ENCODE results near the gene KRT3. TPM values are rescaled to one million over a fixed set of nuclear protein-coding genes. Genes with fewer than 3 reads are reported as not detected.
A peak's percentile ranks its signal among the peaks of the same experiment; 100 is the strongest.
"Not testable (repeated sequence)": the region's sequence is repeated elsewhere in the genome, so short reads cannot be mapped to it uniquely, and the experiment has no call there.

KRT3 gene
- total and polyA plus RNA-seq, 5 experiments from 2014 or later, result not detected

GRCh38 chr12:52798003-52798670, 2.2 kb upstream of the KRT3 start:
- H3K4me3 Mint-ChIP-seq, result no peak overlapping the region
- no peaks in the 10 kb centered on the region for H3K36me3 Mint-ChIP-seq
- peaks cover 0 to 16% (median 4%) of the 10 kb centered on the region in 4 donors for H3K4me1 Mint-ChIP-seq
- H3K27me3 Mint-ChIP-seq, result peaks cover 0 to 3% (median 0%) of the 10 kb centered on the region in 5 donors
- no peaks in the 10 kb centered on the region for H3K9me3 Mint-ChIP-seq
- POLR2A ChIA-PET, result no interaction called here
- no peak for ATAC-seq
- no peak for DNase-seq
- H3K27ac Mint-ChIP-seq, result no peak overlapping the region

DNA sequence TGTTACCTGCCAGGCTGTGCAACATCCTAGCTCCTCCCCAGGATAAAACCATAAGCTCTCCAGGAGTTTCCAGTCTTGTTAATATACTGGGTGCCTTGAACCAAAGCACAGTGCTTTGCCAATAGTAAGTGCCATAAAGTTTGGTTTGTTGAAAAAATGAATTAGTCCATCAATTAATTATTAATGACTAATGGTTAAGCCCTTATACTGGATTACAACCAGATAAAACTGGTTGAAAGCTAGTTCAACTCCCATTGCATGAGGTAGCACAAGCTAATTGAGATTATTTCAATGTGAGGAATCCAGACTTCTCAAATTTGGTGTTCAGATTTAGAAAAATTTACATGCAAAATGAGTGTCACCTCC, 1.6 kb upstream of the KRT3 start:
- H3K4me1 Mint-ChIP-seq, result peaks cover 0 to 16% (median 4%) of the 10 kb centered on the region in 4 donors
- peak overlapping the region in 1 of 10 donors; percentile 19 for H3K27ac Mint-ChIP-seq
- ATAC-seq (no peak), DNase-seq (no peak)
- no peaks in the 10 kb centered on the region for H3K36me3 Mint-ChIP-seq
- H3K9me3 Mint-ChIP-seq, result no peaks in the 10 kb centered on the region
- POLR2A ChIA-PET, result no interaction called here
- H3K4me3 Mint-ChIP-seq, result no peak overlapping the region
- H3K27me3 Mint-ChIP-seq, result peaks cover 0 to 3% (median 0%) of the 10 kb centered on the region in 5 donors

- H3K9me3 Mint-ChIP-seq, result no peaks in the 10 kb centered on the region
- no peak overlapping the region for H3K4me3 Mint-ChIP-seq
- peaks cover 0 to 13% (median 4%) of the 10 kb centered on the region in 4 donors for H3K4me1 Mint-ChIP-seq
- POLR2A ChIA-PET, result no interaction called here
- peaks cover 0 to 3% (median 0%) of the 10 kb centered on the region in 5 donors for H3K27me3 Mint-ChIP-seq
- peak overlapping the region in 1 of 10 donors; percentile 19 for H3K27ac Mint-ChIP-seq
- no peak for DNase-seq
- no peak for ATAC-seq
- no peaks in the 10 kb centered on the region for H3K36me3 Mint-ChIP-seq
These were observed 1.1 kb upstream of the KRT3 start for GRCh38 chr12:52796839-52797528.

GRCh38 chr12:52796429-52796794, 495 bp upstream of the KRT3 start:
- POLR2A ChIA-PET, result no interaction called here
- no peaks in the 10 kb centered on the region for H3K36me3 Mint-ChIP-seq
- no peak overlapping the region for H3K4me3 Mint-ChIP-seq
- no peak for ATAC-seq
- H3K4me1 Mint-ChIP-seq, result peaks cover 0 to 14% (median 5%) of the 10 kb centered on the region in 4 donors
- no peak for DNase-seq
- no peak overlapping the region for H3K27ac Mint-ChIP-seq
- no peaks in the 10 kb centered on the region for H3K9me3 Mint-ChIP-seq
- peaks cover 0 to 7% (median 2%) of the 10 kb centered on the region in 5 donors for H3K27me3 Mint-ChIP-seq

- H3K4me1 Mint-ChIP-seq, result peaks cover 6 to 17% (median 8%) of the 10 kb centered on the region in 4 donors
- H3K4me3 Mint-ChIP-seq, ATAC-seq, H3K36me3 Mint-ChIP-seq, POLR2A ChIA-PET, DNase-seq, H3K9me3 Mint-ChIP-seq: not testable (repeated sequence)
- peaks cover 2 to 12% (median 7%) of the 10 kb centered on the region in 5 donors for H3K27me3 Mint-ChIP-seq
- H3K27ac Mint-ChIP-seq, result peak overlapping the region in 1 of 10 donors; percentile 39
These were observed 614 bp downstream of the KRT3 start for GRCh38 chr12:52795332-52795674.

GRCh38 chr12:52794479-52795331, 1.2 kb downstream of the KRT3 start:
- H3K9me3 Mint-ChIP-seq, result no peaks in the 10 kb centered on the region
- peaks cover 11 to 18% (median 12%) of the 10 kb centered on the region in 4 donors for H3K4me1 Mint-ChIP-seq
- DNase-seq (no peak), ATAC-seq (no peak)
- H3K27ac Mint-ChIP-seq, result peak overlapping the region in 2 of 10 donors; percentile 17 to 39
- POLR2A ChIA-PET, result interaction anchor here (1.1 kb wide), 1 partner anchor 22 kb away, joined by 3 read pairs; no protein-coding TSS in a partner anchor
- no peak overlapping the region for H3K4me3 Mint-ChIP-seq
- no peaks in the 10 kb centered on the region for H3K36me3 Mint-ChIP-seq
- H3K27me3 Mint-ChIP-seq, result peaks cover 2 to 14% (median 11%) of the 10 kb centered on the region in 5 donors

DNA sequence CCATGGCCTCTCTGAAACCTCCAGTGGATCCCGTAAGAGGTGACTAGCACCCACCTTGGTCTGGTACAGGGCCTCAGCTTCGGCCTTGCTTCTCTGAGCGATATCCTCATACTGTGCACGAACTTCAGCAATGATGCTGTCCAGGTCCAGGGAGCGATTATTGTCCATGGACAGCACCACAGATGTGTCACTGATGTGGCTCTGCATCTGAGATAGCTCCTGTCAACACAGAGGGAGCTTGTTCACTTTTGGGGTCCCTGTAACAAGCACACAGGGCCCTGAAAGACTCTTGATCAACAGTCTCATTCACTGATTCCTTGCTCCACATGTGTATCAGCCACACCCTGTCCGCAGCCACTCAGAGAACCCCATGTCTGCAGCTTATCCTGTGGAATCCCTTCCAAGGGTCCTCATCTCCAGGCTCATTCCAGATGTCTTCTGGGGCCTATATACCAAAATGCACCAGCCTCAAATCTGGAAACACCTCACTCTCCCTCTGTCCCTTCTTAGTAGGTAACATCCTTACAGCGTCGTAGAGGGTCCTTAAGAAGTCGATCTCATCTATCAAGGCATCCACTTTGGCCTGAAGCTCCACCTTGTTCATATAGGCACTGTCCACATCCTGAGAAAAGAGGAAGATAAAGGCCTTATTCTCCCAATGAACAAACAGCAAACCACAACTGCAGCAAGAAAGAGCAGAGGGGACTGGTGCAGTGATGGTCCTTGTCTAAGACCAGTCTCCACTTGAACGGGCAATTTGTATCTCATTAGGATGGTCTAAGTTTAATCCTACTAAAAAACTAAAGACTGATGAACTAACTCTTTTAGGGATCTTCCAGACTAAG, 3.5 kb downstream of the KRT3 start:
- POLR2A ChIA-PET, result no interaction called here
- peaks cover 18 to 24% (median 22%) of the 10 kb centered on the region in 4 donors for H3K4me1 Mint-ChIP-seq
- ATAC-seq (no peak), DNase-seq (no peak)
- no peak overlapping the region for H3K4me3 Mint-ChIP-seq
- peak overlapping the region in 2 of 10 donors; percentile 3 to 17 for H3K27ac Mint-ChIP-seq
- H3K27me3 Mint-ChIP-seq, result peaks cover 12 to 33% (median 28%) of the 10 kb centered on the region in 5 donors
- H3K36me3 Mint-ChIP-seq, result no peaks in the 10 kb centered on the region
- H3K9me3 Mint-ChIP-seq, result no peaks in the 10 kb centered on the region

DNA sequence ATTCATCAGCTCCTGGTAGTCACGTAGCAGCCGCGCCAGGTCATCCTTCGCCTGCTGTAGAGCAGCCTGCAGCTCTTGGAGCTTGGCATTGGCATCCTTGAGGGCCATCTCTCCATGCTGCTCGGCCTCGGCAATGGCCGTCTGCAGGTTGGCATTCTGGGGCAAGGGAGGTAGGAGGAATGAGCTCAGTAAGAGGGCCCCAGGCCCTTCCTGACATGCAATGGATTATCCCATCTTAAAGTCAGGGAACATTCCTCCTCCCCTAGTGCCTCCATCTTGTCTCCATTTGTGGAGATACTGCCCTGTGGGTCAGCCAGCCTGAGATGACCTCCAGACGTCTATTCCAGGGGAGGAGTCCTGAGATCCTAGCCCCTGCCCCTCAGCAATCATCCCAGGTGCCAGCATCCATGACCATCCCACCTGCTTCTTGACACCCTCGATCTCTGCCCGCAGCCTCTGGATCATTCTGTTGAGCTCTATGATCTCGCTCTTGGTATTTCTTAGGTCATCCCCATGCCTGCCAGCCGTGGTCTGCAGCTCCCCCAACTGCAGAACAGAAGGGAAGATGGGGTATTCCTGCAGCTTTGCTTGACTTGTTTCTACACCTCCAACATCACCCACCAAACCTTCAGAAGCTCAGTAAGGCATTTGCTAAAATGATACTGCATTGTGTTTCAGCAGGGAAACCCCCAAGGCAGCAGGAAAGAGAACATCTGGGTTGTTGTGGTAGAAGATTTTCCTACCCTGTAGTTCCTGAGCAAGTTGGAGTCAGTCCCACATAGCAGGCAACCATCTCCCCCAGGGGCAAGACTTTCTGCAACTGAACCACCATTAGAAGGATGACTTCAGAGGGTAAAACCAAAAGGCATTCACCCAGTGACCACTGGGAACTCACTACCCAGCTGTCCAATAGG, 4.4 kb downstream of the KRT3 start:
- Mint-ChIP-seq H3K4me1 (peaks cover 18 to 24% (median 22%) of the 10 kb centered on the region in 4 donors), H3K27ac (peak overlapping the region in 2 of 10 donors; percentile 41 to 75), H3K27me3 (peaks cover 12 to 33% (median 28%) of the 10 kb centered on the region in 5 donors), H3K36me3 (no peaks in the 10 kb centered on the region), H3K4me3 (no peak overlapping the region), H3K9me3 (no peaks in the 10 kb centered on the region)
- POLR2A ChIA-PET, result interaction anchor here (1.3 kb wide), 1 partner anchor 181 kb away, joined by 4 read pairs; no protein-coding TSS in a partner anchor
- no peak for ATAC-seq
- DNase-seq, result no peak

DNA sequence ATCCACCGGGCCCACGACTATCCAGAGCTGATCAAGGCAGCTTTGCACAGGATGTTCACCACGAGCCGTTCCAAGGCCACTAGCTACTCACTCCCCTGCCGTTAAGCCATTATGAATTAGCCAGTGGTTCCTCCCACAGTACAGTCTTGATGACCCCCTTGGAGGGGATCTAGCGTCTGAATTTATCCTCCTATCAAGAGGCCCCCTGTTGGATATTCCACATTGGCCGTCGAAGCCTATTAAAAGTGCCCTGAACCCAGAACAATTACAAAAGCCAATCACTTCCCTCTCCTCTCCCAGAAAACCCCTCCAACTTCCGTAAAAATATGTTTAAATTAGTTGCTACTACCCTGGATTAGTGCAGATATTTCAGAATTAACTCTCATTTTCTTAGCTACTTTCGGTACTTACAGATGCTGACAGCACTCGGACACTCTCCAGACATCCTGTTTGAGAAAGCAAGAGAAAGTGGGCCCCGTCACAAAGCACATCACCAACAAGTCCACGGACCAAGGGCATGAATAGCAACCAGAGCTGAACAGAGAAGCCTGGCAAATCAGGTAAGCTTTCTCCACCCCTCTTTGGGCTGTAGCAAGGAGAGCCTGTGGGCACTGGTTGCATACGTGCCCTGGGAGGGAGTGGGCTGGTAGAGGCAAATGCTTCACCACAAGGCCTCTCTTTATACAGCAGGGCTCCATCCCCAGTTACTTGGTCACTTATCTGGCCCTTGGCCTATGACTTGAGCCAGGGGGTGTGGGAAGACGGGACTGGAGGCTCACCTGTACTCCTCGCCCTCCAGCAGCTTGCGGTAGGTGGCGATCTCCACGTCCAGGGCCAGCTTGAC, 5.3 kb downstream of the KRT3 start:
- no peaks in the 10 kb centered on the region for H3K36me3 Mint-ChIP-seq
- POLR2A ChIA-PET, result interaction anchor here (1.3 kb wide), 1 partner anchor 180 kb away, joined by 4 read pairs; no protein-coding TSS in a partner anchor
- H3K27ac Mint-ChIP-seq, result peak overlapping the region in 1 of 10 donors; percentile 84
- H3K4me3 Mint-ChIP-seq, result peak overlapping the region in 5 of 10 donors; percentile 12 to 59 (median 39)
- DNase-seq, result no peak
- peaks cover 0 to 5% (median 0%) of the 10 kb centered on the region in 9 donors for H3K9me3 Mint-ChIP-seq
- peaks cover 18 to 24% (median 22%) of the 10 kb centered on the region in 4 donors for H3K4me1 Mint-ChIP-seq
- ATAC-seq, result no peak
- H3K27me3 Mint-ChIP-seq, result peaks cover 12 to 34% (median 28%) of the 10 kb centered on the region in 5 donors

- peak in 1 of 2 donors; percentile 27 for ATAC-seq
- peak overlapping the region in 6 of 10 donors; percentile 33 to 59 (median 45) for H3K4me3 Mint-ChIP-seq
- peaks cover 18 to 24% (median 22%) of the 10 kb centered on the region in 4 donors for H3K4me1 Mint-ChIP-seq
- no peaks in the 10 kb centered on the region for H3K36me3 Mint-ChIP-seq
- peak overlapping the region in 3 of 10 donors; percentile 57 to 84 (median 63) for H3K27ac Mint-ChIP-seq
- DNase-seq, result no peak
- H3K27me3 Mint-ChIP-seq, result peaks cover 12 to 39% (median 33%) of the 10 kb centered on the region in 5 donors
- peaks cover 0 to 9% (median 0%) of the 10 kb centered on the region in 9 donors for H3K9me3 Mint-ChIP-seq
- POLR2A ChIA-PET, result interaction anchor here (1.1 kb wide), 1 partner anchor 12 kb away, joined by 3 read pairs; no protein-coding TSS in a partner anchor
These were observed 6.1 kb downstream of the KRT3 start for GRCh38 chr12:52789637-52790426.
